ENCODE measurements around the gene GTF3C2. TPM values are rescaled to one million over a fixed set of nuclear protein-coding genes. Genes with fewer than 3 reads are reported as not detected.

The GTF3C2 gene
- total and polyA plus RNA-seq, 2 of the 13 experiments (the other 11 are each of a cell fraction or from before 2014, with no cell fraction given), result 77.5 to 130 TPM

DNA sequence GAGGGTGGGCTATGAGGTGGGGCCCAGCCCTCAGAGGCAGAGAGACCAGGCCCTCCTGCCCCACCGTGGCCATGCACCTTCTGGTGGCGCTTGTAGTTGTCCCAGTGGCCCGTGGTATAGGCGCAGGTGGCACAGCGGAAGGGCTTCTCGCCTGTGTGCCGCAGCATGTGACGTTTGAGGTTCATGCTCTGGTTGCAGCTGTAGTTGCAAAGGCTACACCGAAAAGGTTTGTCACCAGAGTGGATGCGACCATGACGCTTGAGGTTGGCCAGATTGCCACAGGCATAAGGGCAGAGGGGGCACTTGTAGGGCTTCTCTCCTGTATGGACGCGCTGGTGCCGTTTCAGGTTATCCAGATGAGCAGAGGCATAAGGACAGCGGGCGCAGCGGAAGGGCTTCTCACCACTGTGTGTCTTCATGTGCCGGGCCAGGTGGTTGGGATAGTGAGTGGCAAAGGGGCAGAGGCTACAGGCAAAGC is 21.1 kb upstream of the GTF3C2 start (continued):
- TF ChIP-seq NAIF1 (CRISPR knock-in tag; IDR thresholded peaks at IDR 0.05; ENCODE audit: borderline replicate concordance), result no peak
- TF ChIP-seq MEF2D (CRISPR knock-in tag; IDR thresholded peaks at IDR 0.05), result no peak
- TF ChIP-seq ZNF746 (CRISPR knock-in tag; IDR thresholded peaks at IDR 0.05), result no peak
- TF ChIP-seq, protein P1, sequence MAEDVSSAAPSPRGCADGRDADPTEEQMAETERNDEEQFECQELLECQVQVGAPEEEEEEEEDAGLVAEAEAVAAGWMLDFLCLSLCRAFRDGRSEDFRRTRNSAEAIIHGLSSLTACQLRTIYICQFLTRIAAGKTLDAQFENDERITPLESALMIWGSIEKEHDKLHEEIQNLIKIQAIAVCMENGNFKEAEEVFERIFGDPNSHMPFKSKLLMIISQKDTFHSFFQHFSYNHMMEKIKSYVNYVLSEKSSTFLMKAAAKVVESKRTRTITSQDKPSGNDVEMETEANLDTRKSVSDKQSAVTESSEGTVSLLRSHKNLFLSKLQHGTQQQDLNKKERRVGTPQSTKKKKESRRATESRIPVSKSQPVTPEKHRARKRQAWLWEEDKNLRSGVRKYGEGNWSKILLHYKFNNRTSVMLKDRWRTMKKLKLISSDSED (CRISPR knock-in tag; IDR thresholded peaks at IDR 0.05), result no peak
- no peak for TF ChIP-seq JUN (CRISPR knock-in tag; IDR thresholded peaks at IDR 0.05)
- TF ChIP-seq RBFOX2 (IDR thresholded peaks at IDR 0.05; ENCODE audit: low read depth, low read length), result peak; percentile 82
- TF ChIP-seq NCOR1 (IDR thresholded peaks at IDR 0.05; ENCODE audit: borderline replicate concordance, low read length), result no peak
- TF ChIP-seq SP5 (CRISPR knock-in tag; IDR thresholded peaks at IDR 0.05; ENCODE audit: borderline replicate concordance, low read depth), result no peak
- TF ChIP-seq, protein P2, sequence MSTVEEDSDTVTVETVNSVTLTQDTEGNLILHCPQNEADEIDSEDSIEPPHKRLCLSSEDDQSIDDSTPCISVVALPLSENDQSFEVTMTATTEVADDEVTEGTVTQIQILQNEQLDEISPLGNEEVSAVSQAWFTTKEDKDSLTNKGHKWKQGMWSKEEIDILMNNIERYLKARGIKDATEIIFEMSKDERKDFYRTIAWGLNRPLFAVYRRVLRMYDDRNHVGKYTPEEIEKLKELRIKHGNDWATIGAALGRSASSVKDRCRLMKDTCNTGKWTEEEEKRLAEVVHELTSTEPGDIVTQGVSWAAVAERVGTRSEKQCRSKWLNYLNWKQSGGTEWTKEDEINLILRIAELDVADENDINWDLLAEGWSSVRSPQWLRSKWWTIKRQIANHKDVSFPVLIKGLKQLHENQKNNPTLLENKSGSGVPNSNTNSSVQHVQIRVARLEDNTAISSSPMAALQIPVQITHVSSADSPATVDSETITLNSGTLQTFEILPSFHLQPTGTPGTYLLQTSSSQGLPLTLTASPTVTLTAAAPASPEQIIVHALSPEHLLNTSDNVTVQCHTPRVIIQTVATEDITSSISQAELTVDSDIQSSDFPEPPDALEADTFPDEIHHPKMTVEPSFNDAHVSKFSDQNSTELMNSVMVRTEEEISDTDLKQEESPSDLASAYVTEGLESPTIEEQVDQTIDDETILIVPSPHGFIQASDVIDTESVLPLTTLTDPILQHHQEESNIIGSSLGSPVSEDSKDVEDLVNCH (CRISPR knock-in tag; IDR thresholded peaks at IDR 0.05), result no peak
- TF ChIP-seq, protein P3, sequence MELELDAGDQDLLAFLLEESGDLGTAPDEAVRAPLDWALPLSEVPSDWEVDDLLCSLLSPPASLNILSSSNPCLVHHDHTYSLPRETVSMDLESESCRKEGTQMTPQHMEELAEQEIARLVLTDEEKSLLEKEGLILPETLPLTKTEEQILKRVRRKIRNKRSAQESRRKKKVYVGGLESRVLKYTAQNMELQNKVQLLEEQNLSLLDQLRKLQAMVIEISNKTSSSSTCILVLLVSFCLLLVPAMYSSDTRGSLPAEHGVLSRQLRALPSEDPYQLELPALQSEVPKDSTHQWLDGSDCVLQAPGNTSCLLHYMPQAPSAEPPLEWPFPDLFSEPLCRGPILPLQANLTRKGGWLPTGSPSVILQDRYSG (CRISPR knock-in tag; IDR thresholded peaks at IDR 0.05), result no peak
- TF ChIP-seq, protein P4, sequence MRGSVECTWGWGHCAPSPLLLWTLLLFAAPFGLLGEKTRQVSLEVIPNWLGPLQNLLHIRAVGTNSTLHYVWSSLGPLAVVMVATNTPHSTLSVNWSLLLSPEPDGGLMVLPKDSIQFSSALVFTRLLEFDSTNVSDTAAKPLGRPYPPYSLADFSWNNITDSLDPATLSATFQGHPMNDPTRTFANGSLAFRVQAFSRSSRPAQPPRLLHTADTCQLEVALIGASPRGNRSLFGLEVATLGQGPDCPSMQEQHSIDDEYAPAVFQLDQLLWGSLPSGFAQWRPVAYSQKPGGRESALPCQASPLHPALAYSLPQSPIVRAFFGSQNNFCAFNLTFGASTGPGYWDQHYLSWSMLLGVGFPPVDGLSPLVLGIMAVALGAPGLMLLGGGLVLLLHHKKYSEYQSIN (CRISPR knock-in tag; IDR thresholded peaks at IDR 0.05; ENCODE audit: borderline replicate concordance), result no peak
- no peak for TF ChIP-seq FOXA3 (CRISPR knock-in tag; IDR thresholded peaks at IDR 0.05)
- TF ChIP-seq, protein P5, sequence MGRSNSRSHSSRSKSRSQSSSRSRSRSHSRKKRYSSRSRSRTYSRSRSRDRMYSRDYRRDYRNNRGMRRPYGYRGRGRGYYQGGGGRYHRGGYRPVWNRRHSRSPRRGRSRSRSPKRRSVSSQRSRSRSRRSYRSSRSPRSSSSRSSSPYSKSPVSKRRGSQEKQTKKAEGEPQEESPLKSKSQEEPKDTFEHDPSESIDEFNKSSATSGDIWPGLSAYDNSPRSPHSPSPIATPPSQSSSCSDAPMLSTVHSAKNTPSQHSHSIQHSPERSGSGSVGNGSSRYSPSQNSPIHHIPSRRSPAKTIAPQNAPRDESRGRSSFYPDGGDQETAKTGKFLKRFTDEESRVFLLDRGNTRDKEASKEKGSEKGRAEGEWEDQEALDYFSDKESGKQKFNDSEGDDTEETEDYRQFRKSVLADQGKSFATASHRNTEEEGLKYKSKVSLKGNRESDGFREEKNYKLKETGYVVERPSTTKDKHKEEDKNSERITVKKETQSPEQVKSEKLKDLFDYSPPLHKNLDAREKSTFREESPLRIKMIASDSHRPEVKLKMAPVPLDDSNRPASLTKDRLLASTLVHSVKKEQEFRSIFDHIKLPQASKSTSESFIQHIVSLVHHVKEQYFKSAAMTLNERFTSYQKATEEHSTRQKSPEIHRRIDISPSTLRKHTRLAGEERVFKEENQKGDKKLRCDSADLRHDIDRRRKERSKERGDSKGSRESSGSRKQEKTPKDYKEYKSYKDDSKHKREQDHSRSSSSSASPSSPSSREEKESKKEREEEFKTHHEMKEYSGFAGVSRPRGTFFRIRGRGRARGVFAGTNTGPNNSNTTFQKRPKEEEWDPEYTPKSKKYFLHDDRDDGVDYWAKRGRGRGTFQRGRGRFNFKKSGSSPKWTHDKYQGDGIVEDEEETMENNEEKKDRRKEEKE (IDR thresholded peaks at IDR 0.05), result no peak
- TF ChIP-seq KDM3A (CRISPR knock-in tag; IDR thresholded peaks at IDR 0.05; ENCODE audit: low read depth), result no peak
- TF ChIP-seq, protein P6, sequence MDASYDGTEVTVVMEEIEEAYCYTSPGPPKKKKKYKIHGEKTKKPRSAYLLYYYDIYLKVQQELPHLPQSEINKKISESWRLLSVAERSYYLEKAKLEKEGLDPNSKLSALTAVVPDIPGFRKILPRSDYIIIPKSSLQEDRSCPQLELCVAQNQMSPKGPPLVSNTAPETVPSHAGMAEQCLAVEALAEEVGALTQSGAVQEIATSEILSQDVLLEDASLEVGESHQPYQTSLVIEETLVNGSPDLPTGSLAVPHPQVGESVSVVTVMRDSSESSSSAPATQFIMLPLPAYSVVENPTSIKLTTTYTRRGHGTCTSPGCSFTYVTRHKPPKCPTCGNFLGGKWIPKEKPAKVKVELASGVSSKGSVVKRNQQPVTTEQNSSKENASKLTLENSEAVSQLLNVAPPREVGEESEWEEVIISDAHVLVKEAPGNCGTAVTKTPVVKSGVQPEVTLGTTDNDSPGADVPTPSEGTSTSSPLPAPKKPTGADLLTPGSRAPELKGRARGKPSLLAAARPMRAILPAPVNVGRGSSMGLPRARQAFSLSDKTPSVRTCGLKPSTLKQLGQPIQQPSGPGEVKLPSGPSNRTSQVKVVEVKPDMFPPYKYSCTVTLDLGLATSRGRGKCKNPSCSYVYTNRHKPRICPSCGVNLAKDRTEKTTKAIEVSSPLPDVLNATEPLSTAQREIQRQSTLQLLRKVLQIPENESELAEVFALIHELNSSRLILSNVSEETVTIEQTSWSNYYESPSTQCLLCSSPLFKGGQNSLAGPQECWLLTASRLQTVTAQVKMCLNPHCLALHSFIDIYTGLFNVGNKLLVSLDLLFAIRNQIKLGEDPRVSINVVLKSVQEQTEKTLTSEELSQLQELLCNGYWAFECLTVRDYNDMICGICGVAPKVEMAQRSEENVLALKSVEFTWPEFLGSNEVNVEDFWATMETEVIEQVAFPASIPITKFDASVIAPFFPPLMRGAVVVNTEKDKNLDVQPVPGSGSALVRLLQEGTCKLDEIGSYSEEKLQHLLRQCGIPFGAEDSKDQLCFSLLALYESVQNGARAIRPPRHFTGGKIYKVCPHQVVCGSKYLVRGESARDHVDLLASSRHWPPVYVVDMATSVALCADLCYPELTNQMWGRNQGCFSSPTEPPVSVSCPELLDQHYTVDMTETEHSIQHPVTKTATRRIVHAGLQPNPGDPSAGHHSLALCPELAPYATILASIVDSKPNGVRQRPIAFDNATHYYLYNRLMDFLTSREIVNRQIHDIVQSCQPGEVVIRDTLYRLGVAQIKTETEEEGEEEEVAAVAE (CRISPR knock-in tag; IDR thresholded peaks at IDR 0.05; ENCODE audit: borderline replicate concordance), result no peak
- no peak for TF ChIP-seq ZNF234 (CRISPR knock-in tag; conservative IDR thresholded peaks at IDR 0.05)
- no peak for TF ChIP-seq RFXAP (CRISPR knock-in tag; IDR thresholded peaks at IDR 0.05; ENCODE audit: borderline replicate concordance)
